PC-3 (cell line): ENCODE data around the gene SMIM5. TPM values are rescaled to one million over a fixed set of nuclear protein-coding genes. Genes with fewer than 3 reads are reported as not detected.
"Not testable (repeated sequence)": the region's sequence is repeated elsewhere in the genome, so short reads cannot be mapped to it uniquely, and the experiment has no call there.

Experiments used
- ATAC-seq: fragments of 200-7000 bp; cut with Tn5 transposase; 2 replicates; pipeline ENCODE4 v1.9.1; 2020; ENCODE audit warnings: mild to moderate bottlenecking, moderate library complexity
- BruUV-seq: library from RNA; stranded (reverse); fragments of 400-500 nt; replicated peaks from 2 replicates; lab custom pipeline; 2021; lab: Mats Ljungman, UMichigan
- CTCF ChIA-PET: fragments of 300-600 bp; sonication (Branson Sonifier 250); formaldehyde crosslinking; loops from one replicate; lab custom pipeline; 2022; ENCODE audit warnings: antibody characterized with exemption; lab: Charles Lee
- POLR2A ChIA-PET: fragments of 300-600 bp; sonication (Branson Sonifier 250); formaldehyde crosslinking; loops from one replicate; lab custom pipeline; 2022; ENCODE audit warnings: antibody characterized with exemption; ENCODE audit not compliant: unreplicated experiment; lab: Charles Lee
- DNase-seq: peaks from one replicate; pipeline ENCODE4 v3.0.0-alpha.2; 2015
- H2AFZ ChIP-seq: fragments of 300-600 bp; sonication (generic); 2 replicates; pipeline ENCODE4 v1.6.0; 2016; ENCODE audit warnings: antibody characterized with exemption, low read length
- H3F3A ChIP-seq: fragments of 300-600 bp; sonication (generic); one replicate; pipeline ENCODE4 v1.6.0; 2017; ENCODE audit warnings: antibody characterized with exemption, low read length, control low read depth, mild to moderate bottlenecking; ENCODE audit not compliant: unreplicated experiment
- H3K27ac ChIP-seq: fragments of 300-600 bp; sonication (generic); 2 replicates; pipeline ENCODE4 v1.5.1; 2016; ENCODE audit warnings: mild to moderate bottlenecking, low read length
- H3K27me3 ChIP-seq: fragments of 300-600 bp; sonication (generic); 2 replicates; pipeline ENCODE4 v1.6.1; 2016; ENCODE audit warnings: low read length, mixed read lengths
- H3K36me3 ChIP-seq: fragments of 300-600 bp; sonication (generic); 2 replicates; pipeline ENCODE4 v1.6.1; 2016; ENCODE audit warnings: low read depth, mixed run types, low read length, mixed read lengths
- H3K4me1 ChIP-seq: fragments of 300-600 bp; sonication (generic); 2 replicates; pipeline ENCODE4 v1.5.1; 2016; ENCODE audit warnings: low read length; ENCODE audit not compliant: insufficient read depth
- H3K4me2 ChIP-seq: fragments of 300-600 bp; sonication (generic); 2 replicates; pipeline ENCODE4 v1.6.0; 2016; ENCODE audit warnings: low read length
- H3K4me3 ChIP-seq: fragments of 300-600 bp; sonication (generic); 2 replicates; pipeline ENCODE4 v1.5.1; 2016; ENCODE audit warnings: mild to moderate bottlenecking, low read length, mixed read lengths
- H3K79me2 ChIP-seq: fragments of 300-600 bp; sonication (generic); 2 replicates; pipeline ENCODE4 v1.6.1; 2017; ENCODE audit warnings: low read length, mixed read lengths
- H3K9ac ChIP-seq: fragments of 300-600 bp; sonication (generic); 2 replicates; pipeline ENCODE4 v1.6.0; 2016; ENCODE audit warnings: mild to moderate bottlenecking, low read length
- H3K9me2 ChIP-seq: fragments of 300-600 bp; sonication (generic); replicated peaks from 2 replicates; pipeline ENCODE4 v1.6.1; 2016; ENCODE audit warnings: mixed run types, low read length, mixed read lengths
- H3K9me3 ChIP-seq: fragments of 300-600 bp; sonication (generic); 2 replicates; pipeline ENCODE4 v1.6.1; 2016; ENCODE audit warnings: low read length, mixed read lengths
- H4K20me1 ChIP-seq: fragments of 300-600 bp; sonication (generic); 2 replicates; pipeline ENCODE4 v1.6.1; 2016; ENCODE audit warnings: low read length, mixed read lengths
- EZH2 ChIP-seq: fragments of 300-600 bp; sonication (generic); IDR thresholded peaks from one replicate; pipeline ENCODE4 v1.6.1; 2017; ENCODE audit warnings: antibody characterized with exemption, mild to moderate bottlenecking, low read length; ENCODE audit not compliant: unreplicated experiment
- EZH2phosphoT487 ChIP-seq: fragments of 300-600 bp; sonication (generic); IDR thresholded peaks from 2 replicates; pipeline ENCODE4 v1.6.1; 2018; ENCODE audit warnings: mild to moderate bottlenecking, antibody characterized with exemption, low read length, borderline replicate concordance
- intact Hi-C: fragments of 100-400 bp; cut with micrococcal nuclease; formaldehyde crosslinking; loops from 2 replicates; pipeline ENCODE4 v1.9.0; 2023
- total RNA-seq: library from RNA; depleted of rRNA; stranded (reverse); fragments of >200 nt; gene quantifications from 2 replicates; pipeline ENCODE4 v1.2.3, GENCODE V29; 2014
- TF ChIP-seq, protein P1 (sequence below): fragments of 300-600 bp; sonication (generic); conservative IDR thresholded peaks from 2 replicates; pipeline ENCODE4 v1.5.1; 2017; ENCODE audit warnings: antibody characterized with exemption, low read depth, mild to moderate bottlenecking, low read length

Gene SMIM5
- total RNA-seq, 1 experiment from 2014 or later = 2.3 TPM

GRCh38 chr17:75636381-75637142 lies 3.3 kb downstream of the SMIM5 start:
- Histone ChIP-seq H3K36me3 (no peaks in the 10 kb centered on the region), H3K27me3 (no peaks in the 10 kb centered on the region), H3K4me2 (no peak overlapping the region), H3F3A (no peaks in the 10 kb centered on the region), H3K4me3 (no peak overlapping the region), H3K4me1 (peaks cover 25% of the 10 kb centered on the region), H3K79me2 (no peaks in the 10 kb centered on the region), H3K9me3 (no peaks in the 10 kb centered on the region), H3K27ac (no peak overlapping the region), H2AFZ (no peak overlapping the region), H3K9ac (no peak overlapping the region), H4K20me1 (no peaks in the 10 kb centered on the region), H3K9me2 (no peaks in the 10 kb centered on the region)
- ChIA-PET CTCF (interaction anchor here (1.3 kb wide), 1 partner anchor 17 kb away, joined by 5 read pairs; no protein-coding TSS in a partner anchor), POLR2A (no interaction called here)
- ATAC-seq = no peak
- no TSS peak for BruUV-seq
- intact Hi-C loops = no loop called here
- no peak for DNase-seq
- TF ChIP-seq EZH2phosphoT487 (no peak), EZH2 (no peak)
- TF ChIP-seq, protein P1, sequence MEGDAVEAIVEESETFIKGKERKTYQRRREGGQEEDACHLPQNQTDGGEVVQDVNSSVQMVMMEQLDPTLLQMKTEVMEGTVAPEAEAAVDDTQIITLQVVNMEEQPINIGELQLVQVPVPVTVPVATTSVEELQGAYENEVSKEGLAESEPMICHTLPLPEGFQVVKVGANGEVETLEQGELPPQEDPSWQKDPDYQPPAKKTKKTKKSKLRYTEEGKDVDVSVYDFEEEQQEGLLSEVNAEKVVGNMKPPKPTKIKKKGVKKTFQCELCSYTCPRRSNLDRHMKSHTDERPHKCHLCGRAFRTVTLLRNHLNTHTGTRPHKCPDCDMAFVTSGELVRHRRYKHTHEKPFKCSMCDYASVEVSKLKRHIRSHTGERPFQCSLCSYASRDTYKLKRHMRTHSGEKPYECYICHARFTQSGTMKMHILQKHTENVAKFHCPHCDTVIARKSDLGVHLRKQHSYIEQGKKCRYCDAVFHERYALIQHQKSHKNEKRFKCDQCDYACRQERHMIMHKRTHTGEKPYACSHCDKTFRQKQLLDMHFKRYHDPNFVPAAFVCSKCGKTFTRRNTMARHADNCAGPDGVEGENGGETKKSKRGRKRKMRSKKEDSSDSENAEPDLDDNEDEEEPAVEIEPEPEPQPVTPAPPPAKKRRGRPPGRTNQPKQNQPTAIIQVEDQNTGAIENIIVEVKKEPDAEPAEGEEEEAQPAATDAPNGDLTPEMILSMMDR = no peak

- Histone ChIP-seq H2AFZ (no peak overlapping the region), H3F3A (no peaks in the 10 kb centered on the region), H3K79me2 (no peaks in the 10 kb centered on the region), H3K9me3 (no peaks in the 10 kb centered on the region), H3K27me3 (no peaks in the 10 kb centered on the region), H3K4me2 (no peak overlapping the region), H3K4me1 (peaks cover 28% of the 10 kb centered on the region), H3K27ac (no peak overlapping the region), H3K36me3 (no peaks in the 10 kb centered on the region), H3K9ac (no peak overlapping the region), H4K20me1 (no peaks in the 10 kb centered on the region), H3K9me2 (no peaks in the 10 kb centered on the region), H3K4me3 (no peak overlapping the region)
- no TSS peak for BruUV-seq
- ChIA-PET POLR2A (no interaction called here), CTCF (no interaction called here)
- intact Hi-C loops = no loop called here
- DNase-seq (no peak), ATAC-seq (no peak)
- no peak for TF ChIP-seq EZH2
- TF ChIP-seq EZH2phosphoT487 = no peak
Measured at GRCh38 chr17:75637143-75637538, 3.9 kb downstream of the SMIM5 start.

GRCh38 chr17:75637551-75637950 lies 4.3 kb downstream of the SMIM5 start:
- no peaks in the 10 kb centered on the region for H3K27me3 ChIP-seq
- ChIA-PET CTCF (no interaction called here), POLR2A (no interaction called here)
- H4K20me1 ChIP-seq = no peaks in the 10 kb centered on the region
- H3K9me3 ChIP-seq = no peaks in the 10 kb centered on the region
- no peaks in the 10 kb centered on the region for H3F3A ChIP-seq
- peaks cover 32% of the 10 kb centered on the region for H3K4me1 ChIP-seq
- no peak overlapping the region for H3K27ac ChIP-seq
- no peak overlapping the region for H3K4me3 ChIP-seq
- intact Hi-C loops = no loop called here
- H3K4me2 ChIP-seq = no peak overlapping the region
- no peaks in the 10 kb centered on the region for H3K9me2 ChIP-seq
- H3K9ac ChIP-seq = no peak overlapping the region
- no peaks in the 10 kb centered on the region for H3K36me3 ChIP-seq
- DNase-seq (no peak), ATAC-seq (no peak)
- no peak overlapping the region for H2AFZ ChIP-seq
- H3K79me2 ChIP-seq = no peaks in the 10 kb centered on the region
- TF ChIP-seq, protein P1 = no peak
- TF ChIP-seq EZH2 (no peak), EZH2phosphoT487 (no peak)
- no TSS peak for BruUV-seq

GRCh38 chr17:75638039-75638438 lies 4.8 kb downstream of the SMIM5 start:
- H3K27me3 ChIP-seq, DNase-seq, H3K9ac ChIP-seq, H3K4me2 ChIP-seq, POLR2A ChIA-PET, H3K36me3 ChIP-seq, ATAC-seq, H3K9me2 ChIP-seq, H3F3A ChIP-seq, H3K9me3 ChIP-seq, CTCF ChIA-PET, H2AFZ ChIP-seq, H4K20me1 ChIP-seq, BruUV-seq, H3K79me2 ChIP-seq, H3K27ac ChIP-seq, H3K4me3 ChIP-seq, intact Hi-C loops: not testable (repeated sequence)
- peaks cover 36% of the 10 kb centered on the region for H3K4me1 ChIP-seq
